ENCODE data around the gene APBA2. TPM values are rescaled to one million over a fixed set of nuclear protein-coding genes. Genes with fewer than 3 reads are reported as not detected.

The APBA2 gene
- total RNA-seq, 1 experiment from 2014 or later = 12.9 TPM

- no peaks in the 10 kb centered on the region for H3K9me3 ChIP-seq (ENCODE audit: low read depth, low read length, poor library complexity, severe bottlenecking)
- BruUV-seq (replicated peaks) = no TSS peak
- POLR2A ChIA-PET (ENCODE audit: low non-redundant PET) = no interaction called here
- no peak overlapping the region for H3K27ac ChIP-seq (ENCODE audit: low read depth, low read length, poor library complexity, severe bottlenecking)
- no peak for TF ChIP-seq EZH2 (IDR thresholded peaks at IDR 0.05; ENCODE audit: borderline replicate concordance, low read depth, low read length, poor library complexity, severe bottlenecking)
- TF ChIP-seq CTCF (conservative IDR thresholded peaks at IDR 0.05; ENCODE audit: low read depth, low read length) = no peak
- CTCF ChIA-PET = interaction anchor here (0.6 kb wide), 1 partner anchor 182 kb away, joined by 7 read pairs; no protein-coding TSS in a partner anchor
- H3K4me1 ChIP-seq (ENCODE audit: insufficient read depth, low read length, poor library complexity, severe bottlenecking) = no peaks in the 10 kb centered on the region
- no peak overlapping the region for H3K4me3 ChIP-seq (ENCODE audit: low read depth, low read length, poor library complexity, severe bottlenecking)
- DNase-seq (ENCODE audit: low spot score) = peak; percentile 9
- H3K36me3 ChIP-seq (ENCODE audit: insufficient read depth, low read length, poor library complexity, severe bottlenecking) = no peaks in the 10 kb centered on the region
- intact Hi-C loops (cut with micrococcal nuclease; ENCODE audit: unreplicated experiment) = no loop called here
- H3K27me3 ChIP-seq (replicated peaks; ENCODE audit: insufficient read depth, low read depth, low read length, poor library complexity) = no peaks in the 10 kb centered on the region
Observed at GRCh38 chr15:28955160-28955992, 69.6 kb downstream of the APBA2 start.

- Histone ChIP-seq H3K4me3 (ENCODE audit: low read depth, low read length, poor library complexity, severe bottlenecking) (no peak overlapping the region), H3K27ac (ENCODE audit: low read depth, low read length, poor library complexity, severe bottlenecking) (no peak overlapping the region)
- CTCF ChIA-PET = no interaction called here
Observed at GRCh38 chr15:28955993-28956421, 70.2 kb downstream of the APBA2 start.

GRCh38 chr15:28956491-28956890 lies 70.7 kb downstream of the APBA2 start:
- no TSS peak for BruUV-seq (replicated peaks)

More at GRCh38 chr15:28955993-28956421, 70.2 kb downstream of the APBA2 start:
- H3K9me3 ChIP-seq (ENCODE audit: low read depth, low read length, poor library complexity, severe bottlenecking) = no peaks in the 10 kb centered on the region
- TF ChIP-seq CTCF (conservative IDR thresholded peaks at IDR 0.05; ENCODE audit: low read depth, low read length) = no peak
- no peak for TF ChIP-seq EZH2 (IDR thresholded peaks at IDR 0.05; ENCODE audit: borderline replicate concordance, low read depth, low read length, poor library complexity, severe bottlenecking)
- intact Hi-C loops (cut with micrococcal nuclease; ENCODE audit: unreplicated experiment) = no loop called here
- no peaks in the 10 kb centered on the region for H3K27me3 ChIP-seq (replicated peaks; ENCODE audit: insufficient read depth, low read depth, low read length, poor library complexity)
- H3K36me3 ChIP-seq (ENCODE audit: insufficient read depth, low read length, poor library complexity, severe bottlenecking) = no peaks in the 10 kb centered on the region
- BruUV-seq (replicated peaks) = no TSS peak
- no peaks in the 10 kb centered on the region for H3K4me1 ChIP-seq (ENCODE audit: insufficient read depth, low read length, poor library complexity, severe bottlenecking)
- DNase-seq (ENCODE audit: low spot score) = no peak
- POLR2A ChIA-PET (ENCODE audit: low non-redundant PET) = no interaction called here

More at GRCh38 chr15:28956491-28956890, 70.7 kb downstream of the APBA2 start:
- Histone ChIP-seq H3K4me1 (ENCODE audit: insufficient read depth, low read length, poor library complexity, severe bottlenecking) (no peaks in the 10 kb centered on the region), H3K27ac (ENCODE audit: low read depth, low read length, poor library complexity, severe bottlenecking) (no peak overlapping the region), H3K36me3 (ENCODE audit: insufficient read depth, low read length, poor library complexity, severe bottlenecking) (no peaks in the 10 kb centered on the region), H3K4me3 (ENCODE audit: low read depth, low read length, poor library complexity, severe bottlenecking) (no peak overlapping the region), H3K27me3 (replicated peaks; ENCODE audit: insufficient read depth, low read depth, low read length, poor library complexity) (no peaks in the 10 kb centered on the region), H3K9me3 (ENCODE audit: low read depth, low read length, poor library complexity, severe bottlenecking) (no peaks in the 10 kb centered on the region)
- intact Hi-C loops (cut with micrococcal nuclease; ENCODE audit: unreplicated experiment) = no loop called here
- ChIA-PET CTCF (no interaction called here), POLR2A (ENCODE audit: low non-redundant PET) (no interaction called here)
- DNase-seq (ENCODE audit: low spot score) = no peak
- no peak for TF ChIP-seq EZH2 (IDR thresholded peaks at IDR 0.05; ENCODE audit: borderline replicate concordance, low read depth, low read length, poor library complexity, severe bottlenecking)
- TF ChIP-seq CTCF (conservative IDR thresholded peaks at IDR 0.05; ENCODE audit: low read depth, low read length) = no peak
